Activated naive CD4-positive, alpha-beta T cell treated with anti-CD3 and anti-CD28 coated beads, Interleukin-2, amount 10 ng/mL, durations not matched to agents 7 days and 5 days (primary cell): ENCODE results near the gene LYRM9.
"Not testable (repeated sequence)": the region's sequence is repeated elsewhere in the genome, so short reads cannot be mapped to it uniquely, and the experiment has no call there.

Experiments
- CTCF ChIA-PET: fragments of 350-600 bp; sonication (Branson Sonifier 250); formaldehyde crosslinking; loops from one replicate; lab custom pipeline; 2021; ENCODE audit warnings: antibody characterized with exemption; lab: Charles Lee
- DNase-seq: peaks from one replicate; pipeline ENCODE4 v3.0.0-alpha.2; 2020
- H3K27ac Mint-ChIP-seq: one replicate; pipeline ENCODE4 v1.8.0; 2021; ENCODE audit warnings: mild to moderate bottlenecking, moderate library complexity, mixed read lengths
- H3K27me3 Mint-ChIP-seq: one replicate; pipeline ENCODE4 v1.8.0; 2021; ENCODE audit warnings: mild to moderate bottlenecking, mixed read lengths
- H3K36me3 Mint-ChIP-seq: one replicate; pipeline ENCODE4 v1.8.0; 2021; ENCODE audit warnings: mixed read lengths
- H3K4me1 Mint-ChIP-seq: one replicate; pipeline ENCODE4 v1.8.0; 2021; ENCODE audit warnings: mixed read lengths
- H3K4me3 Mint-ChIP-seq: one replicate; pipeline ENCODE4 v1.8.0; 2021; ENCODE audit warnings: mild to moderate bottlenecking, moderate library complexity, mixed read lengths
- H3K9me3 Mint-ChIP-seq: one replicate; pipeline ENCODE4 v1.8.0; 2021; ENCODE audit warnings: mixed read lengths

Gene LYRM9

DNA sequence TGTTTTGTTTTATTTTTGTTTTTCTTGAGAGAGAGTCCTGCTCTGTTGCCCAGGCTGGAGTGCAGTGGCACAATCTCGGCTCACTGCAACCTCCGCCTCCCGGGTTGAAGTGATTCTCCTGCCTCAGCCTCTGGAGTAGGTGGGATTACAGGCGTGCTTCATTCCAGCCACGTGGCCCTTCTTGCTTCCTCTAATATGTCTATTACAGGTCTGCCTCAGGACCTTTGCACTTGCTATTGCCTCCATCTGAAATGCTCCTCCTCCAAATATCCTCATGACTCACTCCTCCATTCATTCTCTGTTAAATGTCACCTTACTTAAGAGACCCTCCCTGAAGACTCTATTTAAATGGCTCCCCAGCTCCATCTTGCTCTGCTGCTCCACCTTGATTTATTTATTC, 39.0 kb downstream of the LYRM9 start:
- CTCF ChIA-PET, result interaction anchor here (1.8 kb wide), 1 partner anchor 16 kb away, joined by 4 read pairs; no protein-coding TSS in a partner anchor
- Mint-ChIP-seq H3K27ac (no peak overlapping the region), H3K4me3 (no peak overlapping the region), H3K4me1 (no peaks in the 10 kb centered on the region), H3K36me3 (no peaks in the 10 kb centered on the region), H3K9me3 (no peaks in the 10 kb centered on the region), H3K27me3 (peaks cover 18% of the 10 kb centered on the region)
- DNase-seq, result no peak

- peaks cover 18% of the 10 kb centered on the region for H3K27me3 Mint-ChIP-seq
- no peak for DNase-seq
- CTCF ChIA-PET, result no interaction called here
- no peaks in the 10 kb centered on the region for H3K4me1 Mint-ChIP-seq
- no peaks in the 10 kb centered on the region for H3K9me3 Mint-ChIP-seq
- no peak overlapping the region for H3K4me3 Mint-ChIP-seq
- H3K27ac Mint-ChIP-seq, result no peak overlapping the region
- H3K36me3 Mint-ChIP-seq, result no peaks in the 10 kb centered on the region
Observed at GRCh38 chr17:27853091-27853490, 40.1 kb downstream of the LYRM9 start.

GRCh38 chr17:27849474-27850185, 43.5 kb downstream of the LYRM9 start:
- CTCF ChIA-PET, result interaction anchor here (1.8 kb wide), 1 partner anchor 30 kb away, joined by 4 read pairs; no protein-coding TSS in a partner anchor
- Mint-ChIP-seq H3K36me3 (no peaks in the 10 kb centered on the region), H3K27me3 (peaks cover 26% of the 10 kb centered on the region), H3K27ac (no peak overlapping the region), H3K4me3 (no peak overlapping the region), H3K9me3 (no peaks in the 10 kb centered on the region), H3K4me1 (peaks cover 29% of the 10 kb centered on the region)
- no peak for DNase-seq

- H3K27me3 Mint-ChIP-seq, result peaks cover 26% of the 10 kb centered on the region
- no peaks in the 10 kb centered on the region for H3K9me3 Mint-ChIP-seq
- DNase-seq, result no peak
- CTCF ChIA-PET, result interaction anchor here (2.3 kb wide), 1 partner anchor 30 kb away, joined by 8 read pairs; no protein-coding TSS in a partner anchor
- H3K4me3 Mint-ChIP-seq, result no peak overlapping the region
- peaks cover 29% of the 10 kb centered on the region for H3K4me1 Mint-ChIP-seq
- H3K27ac Mint-ChIP-seq, result no peak overlapping the region
- H3K36me3 Mint-ChIP-seq, result no peaks in the 10 kb centered on the region
Observed at GRCh38 chr17:27848931-27849330, 44.2 kb downstream of the LYRM9 start.

DNA sequence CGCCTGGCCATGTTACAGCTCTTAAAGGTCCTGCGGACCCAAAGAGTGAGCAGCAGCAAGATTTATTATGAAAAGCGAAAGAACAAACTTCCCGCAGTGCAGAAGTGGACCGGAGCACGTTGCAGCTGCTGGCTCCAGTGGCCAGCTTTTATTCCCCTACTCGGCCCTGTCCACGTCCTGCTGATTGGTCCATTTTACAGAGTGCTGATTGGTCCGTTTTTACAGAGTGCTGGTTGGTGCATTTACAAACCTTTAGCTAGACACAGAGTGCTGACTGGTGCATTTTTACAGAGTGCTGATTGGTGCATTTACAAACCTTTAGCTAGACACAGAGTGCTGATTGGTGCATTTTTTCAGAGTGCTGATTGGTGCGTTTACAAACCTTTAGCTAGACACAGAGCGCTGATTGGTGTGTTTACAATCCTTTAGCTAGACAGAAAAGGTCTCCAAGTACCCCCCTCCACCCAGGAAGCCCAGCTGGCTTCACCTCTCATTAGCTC, 46.3 kb downstream of the LYRM9 start:
- Mint-ChIP-seq H3K4me3 (peak overlapping the region; percentile 57), H3K27me3 (peaks cover 18% of the 10 kb centered on the region), H3K4me1 (peaks cover 29% of the 10 kb centered on the region), H3K27ac (peak overlapping the region; percentile 82)
- H3K36me3 Mint-ChIP-seq, H3K9me3 Mint-ChIP-seq, DNase-seq: not testable (repeated sequence)
- CTCF ChIA-PET, result interaction anchor here (0.6 to 2.3 kb wide), 5 partner anchors 9 to 216 kb away, joined by 3 to 12 read pairs (median 4); no protein-coding TSS in a partner anchor

DNA sequence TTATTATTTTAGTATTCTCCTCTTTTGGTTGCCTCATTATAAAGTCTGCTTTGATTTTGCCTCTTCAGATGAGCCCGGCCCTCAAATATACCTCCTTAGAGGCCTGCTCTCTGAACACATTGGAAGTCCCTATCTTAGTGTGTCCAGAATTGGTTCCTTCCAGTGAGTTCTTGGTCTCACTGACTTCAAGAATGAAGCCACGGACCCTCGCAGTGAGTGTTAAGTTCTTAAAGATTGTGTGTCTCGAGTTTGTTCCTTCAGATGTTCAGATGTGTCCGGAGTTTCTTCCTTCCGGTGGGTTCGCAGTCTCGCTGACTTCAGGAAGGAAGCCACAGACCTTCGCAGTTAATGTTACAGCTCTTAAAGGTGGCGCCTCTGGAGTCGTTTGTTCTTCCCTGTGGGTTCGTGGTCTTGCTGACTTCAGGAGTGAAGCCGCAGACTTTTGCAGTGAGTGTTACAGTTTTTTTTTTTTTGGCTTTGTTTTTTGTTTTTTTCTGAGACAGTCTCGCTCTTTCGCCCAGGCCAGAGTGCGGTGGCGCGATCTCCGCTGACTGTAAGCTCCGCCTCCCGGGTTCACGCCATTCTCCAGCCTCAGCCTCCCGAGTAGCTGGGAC, 47.0 kb downstream of the LYRM9 start:
- H3K4me3 Mint-ChIP-seq, result peak overlapping the region; percentile 57
- peak; percentile 65 for DNase-seq
- H3K36me3 Mint-ChIP-seq, result no peaks in the 10 kb centered on the region
- H3K27me3 Mint-ChIP-seq, result peaks cover 17% of the 10 kb centered on the region
- peak overlapping the region; percentile 82 for H3K27ac Mint-ChIP-seq
- CTCF ChIA-PET, result interaction anchor here (0.7 to 2.0 kb wide), 4 partner anchors 9 to 394 kb away, joined by 3 to 12 read pairs (median 4); no protein-coding TSS in a partner anchor
- peaks cover 29% of the 10 kb centered on the region for H3K4me1 Mint-ChIP-seq
- H3K9me3 Mint-ChIP-seq, result no peaks in the 10 kb centered on the region

DNA sequence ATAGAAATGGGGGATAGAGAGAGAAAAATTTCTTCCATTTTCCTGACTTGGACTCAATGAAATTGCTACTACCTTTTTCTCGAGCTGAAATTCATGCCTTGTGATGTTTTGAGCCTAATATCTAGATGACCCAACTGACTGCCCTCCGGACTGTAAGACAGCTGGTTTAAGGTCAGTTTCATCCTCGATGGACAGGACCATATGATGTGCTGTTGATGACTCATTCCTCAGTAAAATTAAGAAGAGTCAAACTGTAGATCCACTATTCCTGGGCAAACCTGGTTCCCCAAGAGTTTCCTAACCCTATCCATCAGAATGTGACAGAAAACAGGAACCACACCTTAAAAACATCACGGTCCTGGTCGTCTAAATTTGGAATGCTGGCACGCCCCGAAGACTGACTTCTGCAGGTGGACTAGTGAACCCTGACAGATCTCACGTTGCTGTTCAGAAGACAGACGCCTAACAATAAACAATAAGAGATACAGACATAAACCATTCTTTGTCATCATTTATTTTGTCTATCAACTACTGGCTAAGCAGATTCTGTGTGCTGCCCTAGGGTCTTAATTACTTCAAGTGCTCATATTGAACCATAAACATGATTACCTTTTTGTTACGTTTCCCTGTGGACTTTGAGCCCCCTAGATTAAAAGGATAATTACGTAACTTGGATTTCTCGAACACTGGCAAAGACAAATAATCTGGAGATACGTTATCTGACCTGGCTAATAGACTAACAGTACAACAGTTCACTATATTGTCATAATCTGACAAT, 47.7 kb downstream of the LYRM9 start:
- DNase-seq, result no peak
- Mint-ChIP-seq H3K36me3 (no peaks in the 10 kb centered on the region), H3K4me3 (no peak overlapping the region), H3K4me1 (peaks cover 29% of the 10 kb centered on the region), H3K27me3 (peaks cover 14% of the 10 kb centered on the region), H3K27ac (no peak overlapping the region), H3K9me3 (no peaks in the 10 kb centered on the region)
- CTCF ChIA-PET, result interaction anchor here (0.7 to 2.0 kb wide), 2 partner anchors 40 to 395 kb away, joined by 3 to 12 read pairs; no protein-coding TSS in a partner anchor

DNA sequence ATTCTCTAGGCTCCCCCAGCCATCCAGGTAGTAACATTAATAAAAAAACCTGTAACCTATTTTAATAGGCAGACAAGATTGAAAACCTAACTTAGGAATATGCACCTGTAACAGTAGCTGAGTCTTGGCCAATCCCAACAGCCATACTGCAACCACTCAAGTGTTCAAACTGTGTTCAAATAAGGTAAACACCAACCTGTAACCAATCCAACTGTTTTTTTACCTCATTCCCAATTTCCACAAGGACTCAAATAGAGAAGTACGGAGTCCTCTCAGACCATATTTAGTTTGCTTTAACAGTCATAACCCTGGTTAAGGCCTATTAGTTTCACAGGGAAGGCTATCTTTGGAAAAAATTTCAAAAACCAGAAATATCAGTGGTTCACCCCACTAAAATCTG, 52.5 kb downstream of the LYRM9 start:
- Mint-ChIP-seq H3K27ac (no peak overlapping the region), H3K4me3 (no peak overlapping the region), H3K36me3 (no peaks in the 10 kb centered on the region), H3K27me3 (peaks cover 6% of the 10 kb centered on the region), H3K4me1 (peaks cover 5% of the 10 kb centered on the region), H3K9me3 (no peaks in the 10 kb centered on the region)
- no peak for DNase-seq
- CTCF ChIA-PET, result no interaction called here

GRCh38 chr17:27840406-27840678, 52.8 kb downstream of the LYRM9 start:
- H3K27me3 Mint-ChIP-seq, CTCF ChIA-PET, H3K4me3 Mint-ChIP-seq: not testable (repeated sequence)

GRCh38 chr17:27839571-27840405, 53.4 kb downstream of the LYRM9 start:
- CTCF ChIA-PET, H3K4me1 Mint-ChIP-seq, H3K4me3 Mint-ChIP-seq, H3K27me3 Mint-ChIP-seq, H3K27ac Mint-ChIP-seq, DNase-seq, H3K36me3 Mint-ChIP-seq, H3K9me3 Mint-ChIP-seq: not testable (repeated sequence)

More at GRCh38 chr17:27840406-27840678, 52.8 kb downstream of the LYRM9 start:
- not testable (repeated sequence) for H3K4me1 Mint-ChIP-seq, H3K36me3 Mint-ChIP-seq, H3K9me3 Mint-ChIP-seq, DNase-seq, H3K27ac Mint-ChIP-seq

GRCh38 chr17:27838607-27839006, 54.6 kb downstream of the LYRM9 start:
- CTCF ChIA-PET, H3K4me3 Mint-ChIP-seq, DNase-seq, H3K9me3 Mint-ChIP-seq, H3K27ac Mint-ChIP-seq, H3K4me1 Mint-ChIP-seq, H3K36me3 Mint-ChIP-seq, H3K27me3 Mint-ChIP-seq: not testable (repeated sequence)

DNA sequence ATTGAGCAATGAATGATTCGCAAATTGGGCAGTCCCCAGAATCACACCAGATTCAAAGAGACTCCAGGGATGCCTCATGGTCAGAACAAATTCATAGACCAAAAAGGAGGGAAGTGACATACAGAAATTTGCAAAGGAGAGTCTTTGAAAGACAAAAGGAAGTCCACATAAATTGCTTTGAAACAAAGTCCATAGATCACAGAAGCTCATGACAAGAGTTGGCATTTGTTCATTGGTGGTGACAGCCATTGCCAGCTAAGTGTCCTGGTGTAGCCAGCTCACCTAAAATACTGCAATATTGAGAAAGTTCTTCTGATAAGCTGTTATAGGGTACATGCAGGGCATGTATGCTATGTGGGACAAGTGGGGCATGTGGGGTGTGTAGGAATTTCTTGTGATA, 55.4 kb downstream of the LYRM9 start:
- H3K27me3 Mint-ChIP-seq, H3K4me3 Mint-ChIP-seq, H3K4me1 Mint-ChIP-seq, H3K27ac Mint-ChIP-seq, H3K36me3 Mint-ChIP-seq, H3K9me3 Mint-ChIP-seq, DNase-seq: not testable (repeated sequence)
- CTCF ChIA-PET, result interaction anchor here (0.6 kb wide), 1 partner anchor 9 kb away, joined by 3 read pairs; no protein-coding TSS in a partner anchor

GRCh38 chr17:27836651-27837050, 56.5 kb downstream of the LYRM9 start:
- Mint-ChIP-seq H3K4me3 (no peak overlapping the region), H3K36me3 (no peaks in the 10 kb centered on the region), H3K9me3 (peaks cover 2% of the 10 kb centered on the region), H3K27ac (no peak overlapping the region), H3K4me1 (no peaks in the 10 kb centered on the region), H3K27me3 (peaks cover 6% of the 10 kb centered on the region)
- no peak for DNase-seq
- CTCF ChIA-PET, result interaction anchor here (1.1 kb wide), 1 partner anchor 29 kb away, joined by 3 read pairs; no protein-coding TSS in a partner anchor
